ENCODE data around the gene TRIM29. TPM values are rescaled to one million over a fixed set of nuclear protein-coding genes. Genes with fewer than 3 reads are reported as not detected.

The TRIM29 gene
- total RNA-seq, 1 donor from 2014 or later, result not detected

- Mint-ChIP-seq H3K4me3 (ENCODE audit: low read depth) (no peak overlapping the region), H3K27ac (no peak overlapping the region), H3K4me1 (ENCODE audit: low read depth) (no peaks in the 10 kb centered on the region), H3K36me3 (ENCODE audit: low read depth) (no peaks in the 10 kb centered on the region), H3K9me3 (no peaks in the 10 kb centered on the region), H3K27me3 (ENCODE audit: low read depth) (peaks cover 6% of the 10 kb centered on the region)
- intact Hi-C loops (cut with micrococcal nuclease), result no loop called here
- DNase-seq (ENCODE audit: low spot score), result no peak
Measured at GRCh38 chr11:120141113-120141767, 3.3 kb upstream of the TRIM29 start.

GRCh38 chr11:120139316-120140069 is 1.6 kb upstream of the TRIM29 start:
- no peak for DNase-seq (ENCODE audit: low spot score)
- Mint-ChIP-seq H3K4me1 (ENCODE audit: low read depth) (no peaks in the 10 kb centered on the region), H3K27ac (no peak overlapping the region), H3K36me3 (ENCODE audit: low read depth) (no peaks in the 10 kb centered on the region), H3K4me3 (ENCODE audit: low read depth) (no peak overlapping the region), H3K27me3 (ENCODE audit: low read depth) (peaks cover 3% of the 10 kb centered on the region), H3K9me3 (no peaks in the 10 kb centered on the region)
- intact Hi-C loops (cut with micrococcal nuclease), result no loop called here

GRCh38 chr11:120137187-120137610 is 714 bp downstream of the TRIM29 start:
- H3K27ac Mint-ChIP-seq, result no peak overlapping the region
- peak; percentile 0 for DNase-seq (ENCODE audit: low spot score)

GRCh38 chr11:120136356-120136755 is 1.6 kb downstream of the TRIM29 start:
- H3K27me3 Mint-ChIP-seq (ENCODE audit: low read depth), result peaks cover 3% of the 10 kb centered on the region
- no peak overlapping the region for H3K4me3 Mint-ChIP-seq (ENCODE audit: low read depth)
- intact Hi-C loops (cut with micrococcal nuclease), result no loop called here
- DNase-seq (ENCODE audit: low spot score), result peak; percentile 0
- no peak overlapping the region for H3K27ac Mint-ChIP-seq
- no peaks in the 10 kb centered on the region for H3K36me3 Mint-ChIP-seq (ENCODE audit: low read depth)
- H3K9me3 Mint-ChIP-seq, result no peaks in the 10 kb centered on the region
- no peaks in the 10 kb centered on the region for H3K4me1 Mint-ChIP-seq (ENCODE audit: low read depth)

More at GRCh38 chr11:120137187-120137610, 714 bp downstream of the TRIM29 start:
- intact Hi-C loops (cut with micrococcal nuclease), result no loop called here
- no peak overlapping the region for H3K4me3 Mint-ChIP-seq (ENCODE audit: low read depth)
- no peaks in the 10 kb centered on the region for H3K9me3 Mint-ChIP-seq
- H3K4me1 Mint-ChIP-seq (ENCODE audit: low read depth), result no peaks in the 10 kb centered on the region
- peaks cover 3% of the 10 kb centered on the region for H3K27me3 Mint-ChIP-seq (ENCODE audit: low read depth)
- no peaks in the 10 kb centered on the region for H3K36me3 Mint-ChIP-seq (ENCODE audit: low read depth)

GRCh38 chr11:120135838-120136237 is 2.1 kb downstream of the TRIM29 start:
- intact Hi-C loops (cut with micrococcal nuclease), result no loop called here
- H3K27ac Mint-ChIP-seq, result no peak overlapping the region

GRCh38 chr11:120134931-120135228 is 3.0 kb downstream of the TRIM29 start:
- intact Hi-C loops (cut with micrococcal nuclease), result no loop called here
- no peaks in the 10 kb centered on the region for H3K9me3 Mint-ChIP-seq

More at GRCh38 chr11:120135838-120136237, 2.1 kb downstream of the TRIM29 start:
- no peak for DNase-seq (ENCODE audit: low spot score)
- Mint-ChIP-seq H3K36me3 (ENCODE audit: low read depth) (no peaks in the 10 kb centered on the region), H3K4me3 (ENCODE audit: low read depth) (no peak overlapping the region), H3K4me1 (ENCODE audit: low read depth) (no peaks in the 10 kb centered on the region), H3K9me3 (no peaks in the 10 kb centered on the region), H3K27me3 (ENCODE audit: low read depth) (peaks cover 4% of the 10 kb centered on the region)

GRCh38 chr11:120134106-120134930 is 3.6 kb downstream of the TRIM29 start:
- H3K27ac Mint-ChIP-seq, result no peak overlapping the region
- no peaks in the 10 kb centered on the region for H3K9me3 Mint-ChIP-seq
- H3K36me3 Mint-ChIP-seq (ENCODE audit: low read depth), result no peaks in the 10 kb centered on the region
- no peaks in the 10 kb centered on the region for H3K4me1 Mint-ChIP-seq (ENCODE audit: low read depth)
- peaks cover 2% of the 10 kb centered on the region for H3K27me3 Mint-ChIP-seq (ENCODE audit: low read depth)
- intact Hi-C loops (cut with micrococcal nuclease), result no loop called here
- no peak overlapping the region for H3K4me3 Mint-ChIP-seq (ENCODE audit: low read depth)
- no peak for DNase-seq (ENCODE audit: low spot score)

More at GRCh38 chr11:120134931-120135228, 3.0 kb downstream of the TRIM29 start:
- H3K36me3 Mint-ChIP-seq (ENCODE audit: low read depth), result no peaks in the 10 kb centered on the region
- H3K4me1 Mint-ChIP-seq (ENCODE audit: low read depth), result no peaks in the 10 kb centered on the region
- no peak overlapping the region for H3K27ac Mint-ChIP-seq
- no peak for DNase-seq (ENCODE audit: low spot score)
- H3K4me3 Mint-ChIP-seq (ENCODE audit: low read depth), result no peak overlapping the region
- peaks cover 2% of the 10 kb centered on the region for H3K27me3 Mint-ChIP-seq (ENCODE audit: low read depth)

- H3K36me3 Mint-ChIP-seq (ENCODE audit: low read depth), result no peaks in the 10 kb centered on the region
- H3K4me3 Mint-ChIP-seq (ENCODE audit: low read depth), result no peak overlapping the region
- peaks cover 2% of the 10 kb centered on the region for H3K27me3 Mint-ChIP-seq (ENCODE audit: low read depth)
- no peaks in the 10 kb centered on the region for H3K4me1 Mint-ChIP-seq (ENCODE audit: low read depth)
- no peak for DNase-seq (ENCODE audit: low spot score)
- no peak overlapping the region for H3K27ac Mint-ChIP-seq
- intact Hi-C loops (cut with micrococcal nuclease), result no loop called here
- H3K9me3 Mint-ChIP-seq, result no peaks in the 10 kb centered on the region
Measured at GRCh38 chr11:120133216-120134105, 4.5 kb downstream of the TRIM29 start.

- peaks cover 2% of the 10 kb centered on the region for H3K27me3 Mint-ChIP-seq (ENCODE audit: low read depth)
- H3K9me3 Mint-ChIP-seq, result no peaks in the 10 kb centered on the region
- no peak for DNase-seq (ENCODE audit: low spot score)
- no peaks in the 10 kb centered on the region for H3K4me1 Mint-ChIP-seq (ENCODE audit: low read depth)
- intact Hi-C loops (cut with micrococcal nuclease), result no loop called here
- H3K4me3 Mint-ChIP-seq (ENCODE audit: low read depth), result no peak overlapping the region
- H3K27ac Mint-ChIP-seq, result no peak overlapping the region
- H3K36me3 Mint-ChIP-seq (ENCODE audit: low read depth), result no peaks in the 10 kb centered on the region
Measured at GRCh38 chr11:120132645-120133185, 5.2 kb downstream of the TRIM29 start.

GRCh38 chr11:120131941-120132644 is 5.8 kb downstream of the TRIM29 start:
- H3K4me3 Mint-ChIP-seq (ENCODE audit: low read depth), result no peak overlapping the region
- H3K27ac Mint-ChIP-seq, result no peak overlapping the region
- H3K4me1 Mint-ChIP-seq (ENCODE audit: low read depth), result no peaks in the 10 kb centered on the region
- DNase-seq (ENCODE audit: low spot score), result no peak
- H3K27me3 Mint-ChIP-seq (ENCODE audit: low read depth), result peaks cover 2% of the 10 kb centered on the region
- no peaks in the 10 kb centered on the region for H3K36me3 Mint-ChIP-seq (ENCODE audit: low read depth)
- no peaks in the 10 kb centered on the region for H3K9me3 Mint-ChIP-seq
- intact Hi-C loops (cut with micrococcal nuclease), result no loop called here

GRCh38 chr11:120130991-120131760 is 6.7 kb downstream of the TRIM29 start:
- no peak for DNase-seq (ENCODE audit: low spot score)
- H3K9me3 Mint-ChIP-seq, result no peaks in the 10 kb centered on the region
- intact Hi-C loops (cut with micrococcal nuclease), result no loop called here
- H3K27ac Mint-ChIP-seq, result no peak overlapping the region
- no peaks in the 10 kb centered on the region for H3K4me1 Mint-ChIP-seq (ENCODE audit: low read depth)
- no peak overlapping the region for H3K4me3 Mint-ChIP-seq (ENCODE audit: low read depth)
- no peaks in the 10 kb centered on the region for H3K36me3 Mint-ChIP-seq (ENCODE audit: low read depth)
- H3K27me3 Mint-ChIP-seq (ENCODE audit: low read depth), result peaks cover 2% of the 10 kb centered on the region
